Measurements from ENCODE around the gene IL21.
"Not testable (repeated sequence)": the region's sequence is repeated elsewhere in the genome, so short reads cannot be mapped to it uniquely, and the experiment has no call there.

The IL21 gene

GRCh38 chr4:122621016-122621507 lies at the start of gene IL21:
TSS of gene IL21 (minus strand) at chr4:122621066. CDS start at chr4:122621011, 55 bp downstream.
- no peak for DNase-seq

- DNase-seq: no peak
Measured at GRCh38 chr4:122669911-122670738, 49.3 kb upstream of the IL21 start.

GRCh38 chr4:122668241-122668640 lies 47.4 kb upstream of the IL21 start:
- no peak for DNase-seq

- peak; percentile 25 for DNase-seq
Measured at GRCh38 chr4:122666527-122667245, 45.8 kb upstream of the IL21 start.

- DNase-seq: no peak
Measured at GRCh38 chr4:122665161-122665929, 44.5 kb upstream of the IL21 start.

GRCh38 chr4:122663814-122664610 lies 43.1 kb upstream of the IL21 start:
- DNase-seq: peak; percentile 1

GRCh38 chr4:122663291-122663690 lies 42.4 kb upstream of the IL21 start:
- DNase-seq: no peak

- DNase-seq: no peak
Measured at GRCh38 chr4:122662701-122663100, 41.8 kb upstream of the IL21 start.

- DNase-seq: peak; percentile 21
Measured at GRCh38 chr4:122661176-122662160, 40.6 kb upstream of the IL21 start.

- DNase-seq: no peak
Measured at GRCh38 chr4:122658818-122659295, 38.0 kb upstream of the IL21 start.

- no peak for DNase-seq
Measured at GRCh38 chr4:122658377-122658776, 37.5 kb upstream of the IL21 start.

- no peak for DNase-seq
Measured at GRCh38 chr4:122657553-122657952, 36.7 kb upstream of the IL21 start.

GRCh38 chr4:122656583-122656982 lies 35.7 kb upstream of the IL21 start:
- not testable (repeated sequence) for DNase-seq

- peak; percentile 77 for DNase-seq
Measured at GRCh38 chr4:122652379-122652778, 31.5 kb upstream of the IL21 start.

- DNase-seq: no peak
Measured at GRCh38 chr4:122650148-122650547, 29.3 kb upstream of the IL21 start.

- DNase-seq: no peak
Measured at GRCh38 chr4:122647656-122648055, 26.8 kb upstream of the IL21 start.

- no peak for DNase-seq
Measured at GRCh38 chr4:122643257-122643656, 22.4 kb upstream of the IL21 start.

GRCh38 chr4:122639181-122639580 lies 18.3 kb upstream of the IL21 start:
- no peak for DNase-seq

- peak; percentile 65 for DNase-seq
Measured at GRCh38 chr4:122636697-122637096, 15.8 kb upstream of the IL21 start.

GRCh38 chr4:122635205-122635604 lies 14.3 kb upstream of the IL21 start:
- DNase-seq: no peak

- DNase-seq: no peak
Measured at GRCh38 chr4:122633211-122633610, 12.3 kb upstream of the IL21 start.

All from hematopoietic multipotent progenitor cell treated with erythropoietin and hydrocortisone succinate and interleukin-3 and kit ligand, for 4 days (in vitro differentiated cells).